HepG2 (cell line): Measurements from ENCODE around the gene NRSN2. TPM values are rescaled to one million over a fixed set of nuclear protein-coding genes. Genes with fewer than 3 reads are reported as not detected.

Source experiments
- ADNP ChIP-seq: sonication (generic); formaldehyde crosslinking; IDR thresholded peaks from 2 replicates; pipeline ENCODE4 v1.4.0; 2020; ENCODE audit warnings: missing genetic modification reagents
- BCL3 ChIP-seq: sonication (generic); formaldehyde crosslinking; IDR thresholded peaks from 2 replicates; pipeline ENCODE4 v1.5.1; 2020; ENCODE audit warnings: mild to moderate bottlenecking, missing genetic modification reagents, moderate library complexity
- CBFB ChIP-seq: sonication (generic); formaldehyde crosslinking; IDR thresholded peaks from 2 replicates; pipeline ENCODE4 v1.4.0; 2020; ENCODE audit warnings: missing genetic modification reagents
- HMG20B ChIP-seq: conservative IDR thresholded peaks from 2 replicates; pipeline ENCODE4 v1.6.1; 2016; ENCODE audit warnings: missing genetic modification reagents, missing compliant biosample characterization
- HOMEZ ChIP-seq: IDR thresholded peaks from 2 replicates; pipeline ENCODE4 v1.6.1; 2016; ENCODE audit warnings: low read depth
- KLF11 ChIP-seq: IDR thresholded peaks from 2 replicates; pipeline ENCODE4 v1.6.1; 2016; ENCODE audit warnings: missing compliant biosample characterization
- MTA3 ChIP-seq: sonication (generic); formaldehyde crosslinking; IDR thresholded peaks from 2 replicates; pipeline ENCODE4 v1.4.0; 2020; ENCODE audit warnings: missing genetic modification reagents
- NONO ChIP-seq, 2 experiments: fragments of 450-650 bp in 1 of 2; sonication (generic) in 1 of 2; formaldehyde crosslinking in 1 of 2; IDR thresholded peaks in 1 of 2; conservative IDR thresholded peaks in 1 of 2; 2 replicates each; pipeline versions ENCODE4 v1.6.1 to v1.8.0; 2017 to 2022; ENCODE audit warnings: mild to moderate bottlenecking in 1 of 2, missing genetic modification reagents in 1 of 2, moderate library complexity in 1 of 2
- POGZ ChIP-seq: sonication (generic); formaldehyde crosslinking; IDR thresholded peaks from 2 replicates; pipeline ENCODE4 v1.4.0; 2020; ENCODE audit warnings: mild to moderate bottlenecking, missing genetic modification reagents
- RFX3 ChIP-seq: IDR thresholded peaks from 2 replicates; pipeline ENCODE4 v1.6.1; 2016; ENCODE audit warnings: missing biosample characterization, missing genetic modification reagents
- TRIM22 ChIP-seq: fragments of 450-650 bp; IDR thresholded peaks from 2 replicates; pipeline ENCODE4 v1.6.1; 2017
- ZNF224 ChIP-seq: sonication (generic); formaldehyde crosslinking; IDR thresholded peaks from 2 replicates; pipeline ENCODE4 v1.5.0; 2020; ENCODE audit warnings: mild to moderate bottlenecking, missing genetic modification reagents
- ZNF263 ChIP-seq: sonication (generic); formaldehyde crosslinking; IDR thresholded peaks from 2 replicates; pipeline ENCODE4 v1.4.0; 2020; ENCODE audit warnings: missing genetic modification reagents
- ZNF333 ChIP-seq: sonication (generic); formaldehyde crosslinking; IDR thresholded peaks from 2 replicates; pipeline ENCODE4 v1.4.0; 2020; ENCODE audit warnings: mild to moderate bottlenecking, missing genetic modification reagents, borderline replicate concordance
- ZNF430 ChIP-seq: sonication (generic); formaldehyde crosslinking; IDR thresholded peaks from 2 replicates; pipeline ENCODE4 v1.9.0; 2021; ENCODE audit warnings: mild to moderate bottlenecking, missing genetic modification reagents
- ZNF44 ChIP-seq: sonication (generic); formaldehyde crosslinking; IDR thresholded peaks from 2 replicates; pipeline ENCODE4 v1.5.1; 2020; ENCODE audit warnings: mild to moderate bottlenecking, missing genetic modification reagents
- ZNF484 ChIP-seq: sonication (generic); formaldehyde crosslinking; IDR thresholded peaks from 2 replicates; pipeline ENCODE4 v1.5.1; 2020; ENCODE audit warnings: mild to moderate bottlenecking, low read depth, missing genetic modification reagents, borderline replicate concordance
- ZNF570 ChIP-seq: sonication (generic); formaldehyde crosslinking; IDR thresholded peaks from 2 replicates; pipeline ENCODE4 v1.4.0; 2020; ENCODE audit warnings: mild to moderate bottlenecking, missing genetic modification reagents, borderline replicate concordance
- ZNF598 ChIP-seq: sonication (generic); formaldehyde crosslinking; IDR thresholded peaks from 2 replicates; pipeline ENCODE4 v1.5.1; 2020; ENCODE audit warnings: mild to moderate bottlenecking, missing genetic modification reagents, borderline replicate concordance
- ZNF816 ChIP-seq: sonication (generic); formaldehyde crosslinking; IDR thresholded peaks from 2 replicates; pipeline ENCODE4 v1.8.0; 2022; ENCODE audit warnings: missing genetic modification reagents, mild to moderate bottlenecking, borderline replicate concordance
- ZSCAN20 ChIP-seq: sonication (generic); formaldehyde crosslinking; IDR thresholded peaks from 2 replicates; pipeline ENCODE4 v1.4.0; 2020; ENCODE audit warnings: missing genetic modification reagents, mild to moderate bottlenecking, borderline replicate concordance
- polyA plus RNA-seq, 8 experiments: library from polyadenylated mRNA; depleted of rRNA in 3 of 8; stranded (reverse) in 7 of 8; unstranded in 1 of 8; fragments of >200 nt; fragmentation: Illumina TruSeq in 4 of 8; extraction: Trizol in 4 of 8; gene quantifications; 2 replicates each; pipeline versions ENCODE4 v1.2.1 to v1.2.3, GENCODE V29; 2011 to 2016; ENCODE audit warnings: low read depth in 4 of 8, missing spikeins in 1 of 8, mixed read lengths in 1 of 8; ENCODE audit not compliant: insufficient read depth in 1 of 8
- total RNA-seq, 5 experiments: library from RNA; depleted of rRNA; stranded (reverse); fragments of >200 nt; fragmentation: Illumina TruSeq; extraction: Trizol; gene quantifications; 2 replicates each; pipeline ENCODE4 v1.2.3, GENCODE V29; 2016; ENCODE audit warnings: low read depth in 1 of 5
- TF ChIP-seq, protein P1 (sequence below): sonication (generic); formaldehyde crosslinking; IDR thresholded peaks from 2 replicates; pipeline ENCODE4 v1.9.0; 2021; ENCODE audit warnings: missing genetic modification reagents, borderline replicate concordance

Gene NRSN2
- total and polyA plus RNA-seq, 2 of the 13 experiments (the other 11 are each of a cell fraction or from before 2014, with no cell fraction given), result 32.3 to 49.4 TPM

GRCh38 chr20:325045-325888 lies 21.6 kb upstream of the NRSN2 start, which contains the start of gene SOX12 (continued):
- TF ChIP-seq ADNP (no peak), ZNF484 (CRISPR knock-in tag) (no peak), HMG20B (no peak), KLF11 (CRISPR knock-in tag) (no peak), ZNF333 (CRISPR knock-in tag) (no peak), ZNF224 (no peak), MTA3 (CRISPR knock-in tag) (no peak), NONO (IDR thresholded peaks at IDR 0.05) (no peak), NONO (CRISPR knock-in tag; conservative IDR thresholded peaks at IDR 0.05) (peak; percentile 41; the same call in 1 of the 2 replicates), BCL3 (peak; percentile 77), ZSCAN20 (CRISPR knock-in tag) (peak; percentile 85; the same call in 1 of the 2 replicates), TRIM22 (no peak), ZNF44 (CRISPR knock-in tag) (no peak), CBFB (CRISPR knock-in tag) (no peak), RFX3 (CRISPR knock-in tag) (no peak), ZNF598 (CRISPR knock-in tag) (no peak), ZNF263 (CRISPR knock-in tag) (0 out of 2 replicates have a peak, but pooled peaks have one; percentile 7), HOMEZ (CRISPR knock-in tag) (no peak), POGZ (no peak; the same call in 1 of the 2 replicates), ZNF816 (CRISPR knock-in tag) (no peak), ZNF570 (0 out of 2 replicates have a peak, but pooled peaks have one; percentile 12), ZNF430 (no peak)
- TF ChIP-seq, protein P1, sequence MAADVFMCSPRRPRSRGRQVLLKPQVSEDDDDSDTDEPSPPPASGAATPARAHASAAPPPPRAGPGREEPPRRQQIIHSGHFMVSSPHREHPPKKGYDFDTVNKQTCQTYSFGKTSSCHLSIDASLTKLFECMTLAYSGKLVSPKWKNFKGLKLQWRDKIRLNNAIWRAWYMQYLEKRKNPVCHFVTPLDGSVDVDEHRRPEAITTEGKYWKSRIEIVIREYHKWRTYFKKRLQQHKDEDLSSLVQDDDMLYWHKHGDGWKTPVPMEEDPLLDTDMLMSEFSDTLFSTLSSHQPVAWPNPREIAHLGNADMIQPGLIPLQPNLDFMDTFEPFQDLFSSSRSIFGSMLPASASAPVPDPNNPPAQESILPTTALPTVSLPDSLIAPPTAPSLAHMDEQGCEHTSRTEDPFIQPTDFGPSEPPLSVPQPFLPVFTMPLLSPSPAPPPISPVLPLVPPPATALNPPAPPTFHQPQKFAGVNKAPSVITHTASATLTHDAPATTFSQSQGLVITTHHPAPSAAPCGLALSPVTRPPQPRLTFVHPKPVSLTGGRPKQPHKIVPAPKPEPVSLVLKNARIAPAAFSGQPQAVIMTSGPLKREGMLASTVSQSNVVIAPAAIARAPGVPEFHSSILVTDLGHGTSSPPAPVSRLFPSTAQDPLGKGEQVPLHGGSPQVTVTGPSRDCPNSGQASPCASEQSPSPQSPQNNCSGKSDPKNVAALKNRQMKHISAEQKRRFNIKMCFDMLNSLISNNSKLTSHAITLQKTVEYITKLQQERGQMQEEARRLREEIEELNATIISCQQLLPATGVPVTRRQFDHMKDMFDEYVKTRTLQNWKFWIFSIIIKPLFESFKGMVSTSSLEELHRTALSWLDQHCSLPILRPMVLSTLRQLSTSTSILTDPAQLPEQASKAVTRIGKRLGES (CRISPR knock-in tag), result 0 out of 2 replicates have a peak, but pooled peaks have one; percentile 76
